IPS-20b (cell line): ENCODE data around the gene GJB1.
"Not testable (repeated sequence)": the region's sequence is repeated elsewhere in the genome, so short reads cannot be mapped to it uniquely, and the experiment has no call there.

Experiments
- H3K27ac ChIP-seq: one replicate; pipeline ENCODE4 v1.5.1; 2013; ENCODE audit warnings: low read length
- H3K27me3 ChIP-seq: 2 replicates; pipeline ENCODE4 v1.6.1; 2013; ENCODE audit warnings: mild to moderate bottlenecking, low read length, inconsistent platforms; ENCODE audit not compliant: insufficient read depth
- H3K36me3 ChIP-seq: 2 replicates; pipeline ENCODE4 v1.6.1; 2013; ENCODE audit warnings: low read depth, mild to moderate bottlenecking, inconsistent platforms, low read length, moderate library complexity; ENCODE audit not compliant: insufficient read depth
- H3K4me1 ChIP-seq: 2 replicates; pipeline ENCODE4 v1.6.1; 2013; ENCODE audit warnings: mild to moderate bottlenecking, control low read depth, inconsistent platforms, low read length, moderate library complexity; ENCODE audit not compliant: insufficient read depth
- H3K4me3 ChIP-seq: 2 replicates; pipeline ENCODE4 v1.5.1; 2013; ENCODE audit warnings: mild to moderate bottlenecking, low read length, inconsistent platforms
- H3K9ac ChIP-seq: 2 replicates; pipeline ENCODE4 v1.6.1; 2013; ENCODE audit warnings: low read depth, mild to moderate bottlenecking, inconsistent platforms, low read length, moderate library complexity
- H3K9me3 ChIP-seq: 2 replicates; pipeline ENCODE4 v1.6.1; 2013; ENCODE audit warnings: mild to moderate bottlenecking, low read depth, low read length, inconsistent platforms; ENCODE audit not compliant: insufficient read depth

The GJB1 gene

DNA sequence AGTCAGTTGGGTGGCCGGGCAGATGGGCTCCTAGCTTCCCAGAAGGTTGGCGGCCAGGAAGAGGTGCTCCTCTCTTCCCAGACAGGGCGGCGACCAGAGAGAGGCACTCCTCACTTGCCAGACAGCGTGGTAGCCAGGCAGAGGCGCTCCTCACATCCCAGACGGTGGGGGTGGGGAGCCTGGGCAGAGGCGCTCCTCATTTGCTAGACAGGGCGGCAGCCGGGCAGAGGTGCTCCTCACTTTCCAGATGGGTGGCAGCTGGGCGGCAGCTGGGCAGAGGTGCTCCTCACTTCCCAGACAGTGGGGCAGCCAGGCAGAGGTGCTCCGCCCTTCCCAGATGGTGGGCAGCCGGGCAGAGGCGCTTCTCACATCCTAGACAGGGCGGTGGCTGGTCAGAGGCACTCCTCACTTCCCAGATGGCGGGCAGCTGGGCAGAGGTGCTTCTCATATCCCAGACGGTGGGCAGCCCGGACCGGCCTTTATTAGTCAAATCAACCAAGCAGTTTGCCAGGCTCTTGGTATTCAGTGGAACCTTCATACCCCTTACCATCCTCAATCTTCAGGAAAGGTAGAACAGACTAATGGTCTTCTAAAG is 46.9 kb downstream of the GJB1 start:
- Histone ChIP-seq H3K4me3 (no peak overlapping the region), H3K27me3 (no peaks in the 10 kb centered on the region), H3K27ac (no peak overlapping the region), H3K4me1 (no peaks in the 10 kb centered on the region), H3K9me3 (no peaks in the 10 kb centered on the region), H3K36me3 (no peaks in the 10 kb centered on the region), H3K9ac (no peak overlapping the region)

DNA sequence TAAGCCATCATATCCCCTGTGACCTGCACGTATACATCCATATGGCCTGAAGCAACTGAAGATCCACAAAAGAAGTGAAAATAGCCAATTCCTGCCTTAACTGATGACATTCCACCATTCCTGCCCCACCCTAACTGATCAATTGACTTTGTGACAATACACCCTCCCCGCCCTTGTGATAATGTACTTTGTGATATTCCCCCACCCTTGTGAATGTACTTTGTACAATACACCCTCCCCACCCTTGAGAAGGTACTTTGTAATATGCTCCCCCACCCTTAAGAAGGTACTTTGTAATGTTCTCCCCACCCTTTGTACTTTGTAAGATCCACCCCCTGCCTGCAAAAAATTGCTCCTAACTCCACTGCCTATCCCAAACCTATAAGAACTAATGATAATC is 49.3 kb downstream of the GJB1 start:
- not testable (repeated sequence) for H3K36me3 ChIP-seq, H3K27ac ChIP-seq, H3K4me3 ChIP-seq, H3K27me3 ChIP-seq, H3K9me3 ChIP-seq, H3K4me1 ChIP-seq, H3K9ac ChIP-seq
